ENCODE measurements around the gene PALB2. TPM values are rescaled to one million over a fixed set of nuclear protein-coding genes. Genes with fewer than 3 reads are reported as not detected.

PALB2 gene
- total and polyA plus RNA-seq, 10 of the 15 experiments (the other 5 are each of a cell fraction or from before 2014, with no cell fraction given): 9.2 to 24.6 (median 17.6) TPM

DNA sequence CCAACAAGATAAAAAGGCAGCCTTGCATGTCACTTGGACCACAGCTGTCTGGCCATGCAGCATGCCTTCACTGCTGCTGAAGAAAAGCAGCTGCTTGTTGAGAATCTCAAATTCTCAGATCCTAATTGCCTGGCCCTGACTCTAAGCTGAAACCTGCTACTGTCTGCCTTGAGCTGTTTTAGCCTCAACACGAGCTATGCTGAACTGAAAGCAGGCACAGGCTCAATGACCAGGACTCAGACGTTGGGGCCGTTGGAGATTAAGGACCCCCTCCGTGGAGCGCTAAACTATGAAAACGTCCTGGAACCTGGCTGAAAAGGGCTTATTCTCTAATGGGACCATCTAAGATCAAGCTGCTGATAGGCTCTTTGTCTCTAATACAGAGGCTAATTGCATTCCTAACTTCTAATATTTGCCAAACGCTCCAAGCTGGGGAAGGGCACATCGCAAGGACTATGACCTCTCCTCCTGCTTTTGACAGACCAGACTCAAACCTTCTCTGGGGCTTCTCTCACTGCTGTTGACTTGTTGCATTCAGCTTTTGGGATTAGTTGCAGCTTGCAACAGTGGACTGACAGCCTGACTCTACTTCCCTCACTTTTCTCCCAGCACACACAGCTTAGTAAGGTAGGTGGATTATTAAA is 33.0 kb upstream of the PALB2 start:
- no peaks in the 10 kb centered on the region for H3K9me3 ChIP-seq (replicated peaks; ENCODE audit: control insufficient read depth, insufficient read depth, low read length)
- intact Hi-C loops (cut with micrococcal nuclease; ENCODE audit: unreplicated experiment) (no loop called here), in situ Hi-C loops (cut with MboI) (no loop called here)
- no peak overlapping the region for H3K4me2 ChIP-seq (ENCODE audit: control insufficient read depth, insufficient read depth)
- peaks cover 33% of the 10 kb centered on the region for H3K4me1 ChIP-seq (ENCODE audit: control insufficient read depth, insufficient read depth, low read length)
- ATAC-seq (no peak), FAIRE-seq (no peak), DNase-seq (ENCODE audit: low read depth, low spot score) (no peak)
- no peaks in the 10 kb centered on the region for H3K27me3 ChIP-seq (replicated peaks in 1 of 2; ENCODE audit: control insufficient read depth in 2 of 2, insufficient read depth in 2 of 2, low read length in 1 of 2)
- TF ChIP-seq TCF3 (IDR thresholded peaks at IDR 0.05; ENCODE audit: borderline replicate concordance, insufficient read depth, low read depth, low read length) (0 out of 2 replicates have a peak, but pooled peaks have one; percentile 23), TCF12 (IDR thresholded peaks at IDR 0.05; ENCODE audit: low read depth, low read length) (peak; percentile 48; the same call in 1 of the 2 replicates), RUNX3 (IDR thresholded peaks at IDR 0.05; ENCODE audit: low read length) (no peak)
- ChIA-PET SMC1A (ENCODE audit: uncharacterized antibody, unreplicated experiment) (interaction anchor here (0.5 to 1.2 kb wide), 3 partner anchors 24 to 166 kb away, joined by 3 to 5 read pairs (median 3); no protein-coding TSS in a partner anchor), RAD21 (ENCODE audit: unreplicated experiment) (no interaction called here), POLR2A (no interaction called here), CTCF (interaction anchor here (1.3 to 1.5 kb wide), 2 partner anchors 10 to 168 kb away, joined by 3 to 4 read pairs; no protein-coding TSS in a partner anchor)
- no peak overlapping the region for H3K9ac ChIP-seq (ENCODE audit: control insufficient read depth, insufficient read depth, low read length)
- no peak overlapping the region for H3K27ac ChIP-seq (ENCODE audit: control insufficient read depth, insufficient read depth)
- H3K4me3 ChIP-seq: no peak overlapping the region
- H3K79me2 ChIP-seq (ENCODE audit: control insufficient read depth, insufficient read depth, low read length): peaks cover 9% of the 10 kb centered on the region
- no TSS peak for BruUV-seq (replicated peaks)
- peaks cover 3 to 11% of the 10 kb centered on the region in 2 experiments; a peak in 3 of 4 replicates for H3K36me3 ChIP-seq (ENCODE audit: control insufficient read depth in 2 of 2, insufficient read depth in 2 of 2, low read length in 1 of 2)
- peaks cover 6% of the 10 kb centered on the region for H4K20me1 ChIP-seq (ENCODE audit: control insufficient read depth, insufficient read depth)
- H2AFZ ChIP-seq (ENCODE audit: control insufficient read depth, low read depth, low read length): no peak overlapping the region
- 82% methylated on average over 8 of the region's 8 CpGs for WGBS (ENCODE audit: insufficient coverage, insufficient replicate concordance, low lambda C conversion rate, missing lambda C conversion rate)

DNA sequence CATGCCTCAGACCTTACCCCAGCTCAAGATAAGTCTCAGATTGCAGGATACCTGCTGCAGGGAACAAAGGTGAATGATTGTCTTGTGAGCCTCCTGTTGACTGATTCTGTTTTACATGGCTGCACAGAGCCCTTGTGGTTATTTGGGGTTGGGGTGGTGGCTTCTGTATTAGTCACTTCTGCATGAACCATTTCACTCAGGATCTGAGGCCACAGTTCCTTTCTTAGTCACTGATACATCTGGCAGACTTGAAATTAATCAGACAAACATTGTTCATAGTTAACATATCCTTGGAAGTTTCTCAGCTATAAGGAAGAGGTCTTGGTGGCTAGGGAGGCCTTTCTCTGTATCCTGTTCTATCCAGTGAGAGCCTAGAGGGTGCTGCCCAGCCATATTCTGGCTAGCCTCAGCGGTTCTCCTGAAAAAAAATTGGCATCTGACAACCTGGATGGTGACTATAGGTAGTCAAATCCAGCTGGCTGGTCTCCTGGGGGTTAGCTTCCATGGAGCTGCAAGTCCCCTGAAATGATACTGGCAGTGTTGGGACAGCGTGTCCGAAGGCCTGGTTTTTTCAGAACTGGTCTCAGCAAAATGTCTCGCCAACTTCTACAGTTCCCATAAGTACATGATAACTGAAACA is 29.1 kb upstream of the PALB2 start:
- in situ Hi-C loops (cut with MboI): no loop called here
- peak; percentile 77 for DNase-seq (ENCODE audit: low read depth, low spot score)
- no TSS peak for BruUV-seq (replicated peaks)
- ChIA-PET CTCF (interaction anchor here (1.1 to 5.1 kb wide), 3 partner anchors 8 to 236 kb away, joined by 3 to 26 read pairs (median 7); partner anchors contain the start of genes NDUFAB1 and PLK1), SMC1A (ENCODE audit: uncharacterized antibody, unreplicated experiment) (interaction anchor here (1.3 to 1.4 kb wide), 2 partner anchors 16 to 112 kb away, joined by 3 to 6 read pairs; partner anchors contain the start of gene UBFD1), POLR2A (interaction anchor here (0.7 to 1.4 kb wide), 5 partner anchors 9 to 113 kb away, joined by 3 to 4 read pairs (median 3); partner anchors contain the start of gene PLK1), RAD21 (ENCODE audit: unreplicated experiment) (interaction anchor here (1.0 to 1.8 kb wide), 3 partner anchors 8 to 28 kb away, joined by 4 to 5 read pairs (median 5); partner anchors contain the start of gene PLK1)
- 50% methylated on average over 4 of the region's 4 CpGs for WGBS (ENCODE audit: insufficient coverage, insufficient replicate concordance, low lambda C conversion rate, missing lambda C conversion rate)
- Histone ChIP-seq H3K27me3 (replicated peaks in 1 of 2; ENCODE audit: control insufficient read depth in 2 of 2, insufficient read depth in 2 of 2, low read length in 1 of 2) (no peaks in the 10 kb centered on the region), H3K9me3 (replicated peaks; ENCODE audit: control insufficient read depth, insufficient read depth, low read length) (no peaks in the 10 kb centered on the region), H3K4me1 (ENCODE audit: control insufficient read depth, insufficient read depth, low read length) (peaks cover 29% of the 10 kb centered on the region), H4K20me1 (ENCODE audit: control insufficient read depth, insufficient read depth) (peaks cover 6% of the 10 kb centered on the region; the same call in 1 of the 2 replicates), H3K27ac (ENCODE audit: control insufficient read depth, insufficient read depth) (peak overlapping the region; percentile 29; the same call in 1 of the 2 replicates), H2AFZ (ENCODE audit: control insufficient read depth, low read depth, low read length) (no peak overlapping the region), H3K36me3 (ENCODE audit: control insufficient read depth in 2 of 2, insufficient read depth in 2 of 2, low read length in 1 of 2) (peaks cover 9 to 21% of the 10 kb centered on the region in 2 experiments; a peak in 3 of 4 replicates), H3K9ac (ENCODE audit: control insufficient read depth, insufficient read depth, low read length) (no peak overlapping the region), H3K4me2 (ENCODE audit: control insufficient read depth, insufficient read depth) (peak overlapping the region; percentile 76), H3K79me2 (ENCODE audit: control insufficient read depth, insufficient read depth, low read length) (peaks cover 2% of the 10 kb centered on the region; the same call in 1 of the 2 replicates), H3K4me3 (peak overlapping the region; percentile 18; the same call in 1 of the 2 replicates)
- peak; percentile 84 for FAIRE-seq
- intact Hi-C loops (cut with micrococcal nuclease; ENCODE audit: unreplicated experiment): no loop called here
- ATAC-seq: peak; percentile 99
- peak; percentile 93; the same call in 1 of the 2 replicates for TF ChIP-seq ZBED1 (IDR thresholded peaks at IDR 0.05; ENCODE audit: borderline replicate concordance)
- no peak for TF ChIP-seq NFYA (IDR thresholded peaks at IDR 0.05; ENCODE audit: borderline replicate concordance, low read depth, low read length)
- TF ChIP-seq, protein P1, sequence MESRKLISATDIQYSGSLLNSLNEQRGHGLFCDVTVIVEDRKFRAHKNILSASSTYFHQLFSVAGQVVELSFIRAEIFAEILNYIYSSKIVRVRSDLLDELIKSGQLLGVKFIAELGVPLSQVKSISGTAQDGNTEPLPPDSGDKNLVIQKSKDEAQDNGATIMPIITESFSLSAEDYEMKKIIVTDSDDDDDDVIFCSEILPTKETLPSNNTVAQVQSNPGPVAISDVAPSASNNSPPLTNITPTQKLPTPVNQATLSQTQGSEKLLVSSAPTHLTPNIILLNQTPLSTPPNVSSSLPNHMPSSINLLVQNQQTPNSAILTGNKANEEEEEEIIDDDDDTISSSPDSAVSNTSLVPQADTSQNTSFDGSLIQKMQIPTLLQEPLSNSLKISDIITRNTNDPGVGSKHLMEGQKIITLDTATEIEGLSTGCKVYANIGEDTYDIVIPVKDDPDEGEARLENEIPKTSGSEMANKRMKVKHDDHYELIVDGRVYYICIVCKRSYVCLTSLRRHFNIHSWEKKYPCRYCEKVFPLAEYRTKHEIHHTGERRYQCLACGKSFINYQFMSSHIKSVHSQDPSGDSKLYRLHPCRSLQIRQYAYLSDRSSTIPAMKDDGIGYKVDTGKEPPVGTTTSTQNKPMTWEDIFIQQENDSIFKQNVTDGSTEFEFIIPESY (IDR thresholded peaks at IDR 0.05): no peak
- no peak for TF ChIP-seq KLF5 (IDR thresholded peaks at IDR 0.05; ENCODE audit: partially characterized antibody)
- no peak for TF ChIP-seq LARP7 (IDR thresholded peaks at IDR 0.05)
- TF ChIP-seq BHLHE40 (IDR thresholded peaks at IDR 0.05; ENCODE audit: borderline replicate concordance in 1 of 2, low read depth in 2 of 2, low read length in 1 of 2): peak; percentile 63 to 71
